ENCODE measurements around the gene ABHD11. TPM values are rescaled to one million over a fixed set of nuclear protein-coding genes. Genes with fewer than 3 reads are reported as not detected.
"Not testable (repeated sequence)": the region's sequence is repeated elsewhere in the genome, so short reads cannot be mapped to it uniquely, and the experiment has no call there.

Gene ABHD11
- polyA plus RNA-seq, 1 donor (not counting 4 experiments of a cell fraction or from before 2014, with no cell fraction given), result 11.3 TPM

GRCh38 chr7:73722785-73723184, 15.8 kb downstream of the ABHD11 start:
- Histone ChIP-seq H3K79me2 (ENCODE audit: control insufficient read depth, insufficient read depth, low read length) (peaks cover 14% of the 10 kb centered on the region), H2AFZ (ENCODE audit: control insufficient read depth, low read length) (no peak overlapping the region), H3K9ac (ENCODE audit: control insufficient read depth, extremely low read depth, insufficient read depth, low read length) (no peak overlapping the region), H3K27ac (ENCODE audit: control insufficient read depth, insufficient read depth, low read length) (no peak overlapping the region), H3K9me3 (ENCODE audit: control insufficient read depth, low read depth, low read length) (no peaks in the 10 kb centered on the region), H3K27me3 (ENCODE audit: control insufficient read depth, extremely low read depth, insufficient read depth, low read length) (no peaks in the 10 kb centered on the region), H3K4me3 (ENCODE audit: control insufficient read depth in 2 of 3, extremely low read depth in 1 of 3, insufficient read depth in 2 of 3, low read depth in 1 of 3, low read length in 3 of 3) (no peak overlapping the region), H4K20me1 (ENCODE audit: control insufficient read depth, extremely low read depth, insufficient read depth, low read length) (peaks cover 1% of the 10 kb centered on the region), H3K36me3 (ENCODE audit: control insufficient read depth in 2 of 2, extremely low read depth in 1 of 2, insufficient read depth in 2 of 2, low read length in 2 of 2) (no peaks in the 10 kb centered on the region), H3K4me1 (ENCODE audit: control insufficient read depth, extremely low read depth, insufficient read depth, low read length) (peaks cover 7% of the 10 kb centered on the region), H3K4me2 (ENCODE audit: control insufficient read depth, extremely low read depth, insufficient read depth, low read depth, low read length) (no peak overlapping the region), H3K9me1 (ENCODE audit: control insufficient read depth, extremely low read depth, insufficient read depth, low read length) (no peaks in the 10 kb centered on the region)
- no peak for DNase-seq (ENCODE audit: low read depth, low spot score)
- no peak for FAIRE-seq
- dilution Hi-C loops (cut with MboI; ENCODE audit: extremely low pct_ligation_motif_present, low sequenced_read_pairs), result no loop called here
- TF ChIP-seq CTCF (optimal IDR thresholded peaks at IDR 0.05 in 1 of 3, IDR thresholded peaks at IDR 0.05 in 1 of 3, conservative IDR thresholded peaks at IDR 0.05 in 1 of 3; ENCODE audit: extremely low read depth in 1 of 3, insufficient read depth in 2 of 3, low read length in 3 of 3) (no peak), EZH2 (IDR thresholded peaks at IDR 0.05; ENCODE audit: low read length) (no peak)

GRCh38 chr7:73722182-73722581, 16.4 kb downstream of the ABHD11 start:
- dilution Hi-C loops (cut with MboI; ENCODE audit: extremely low pct_ligation_motif_present, low sequenced_read_pairs); FAIRE-seq: not testable (repeated sequence)

GRCh38 chr7:73721377-73721817, 17.2 kb downstream of the ABHD11 start:
- FAIRE-seq, result no peak
- H4K20me1 ChIP-seq (ENCODE audit: control insufficient read depth, extremely low read depth, insufficient read depth, low read length), result peaks cover 13% of the 10 kb centered on the region
- H3K79me2 ChIP-seq (ENCODE audit: control insufficient read depth, insufficient read depth, low read length), result peaks cover 28% of the 10 kb centered on the region

More at GRCh38 chr7:73722182-73722581, 16.4 kb downstream of the ABHD11 start:
- not testable (repeated sequence) for H3K4me3 ChIP-seq (ENCODE audit: control insufficient read depth in 2 of 3, extremely low read depth in 1 of 3, insufficient read depth in 2 of 3, low read depth in 1 of 3, low read length in 3 of 3); H2AFZ ChIP-seq (ENCODE audit: control insufficient read depth, low read length); H3K36me3 ChIP-seq (ENCODE audit: control insufficient read depth in 2 of 2, extremely low read depth in 1 of 2, insufficient read depth in 2 of 2, low read length in 2 of 2); DNase-seq (ENCODE audit: low read depth, low spot score); H3K9me1 ChIP-seq (ENCODE audit: control insufficient read depth, extremely low read depth, insufficient read depth, low read length); H3K9ac ChIP-seq (ENCODE audit: control insufficient read depth, extremely low read depth, insufficient read depth, low read length); H3K27ac ChIP-seq (ENCODE audit: control insufficient read depth, insufficient read depth, low read length); H4K20me1 ChIP-seq (ENCODE audit: control insufficient read depth, extremely low read depth, insufficient read depth, low read length); H3K27me3 ChIP-seq (ENCODE audit: control insufficient read depth, extremely low read depth, insufficient read depth, low read length); H3K9me3 ChIP-seq (ENCODE audit: control insufficient read depth, low read depth, low read length); H3K4me2 ChIP-seq (ENCODE audit: control insufficient read depth, extremely low read depth, insufficient read depth, low read depth, low read length)
- Histone ChIP-seq H3K79me2 (ENCODE audit: control insufficient read depth, insufficient read depth, low read length) (peaks cover 20% of the 10 kb centered on the region), H3K4me1 (ENCODE audit: control insufficient read depth, extremely low read depth, insufficient read depth, low read length) (peaks cover 13% of the 10 kb centered on the region)

More at GRCh38 chr7:73721377-73721817, 17.2 kb downstream of the ABHD11 start:
- no peak overlapping the region for H3K27ac ChIP-seq (ENCODE audit: control insufficient read depth, insufficient read depth, low read length)
- no peak for DNase-seq (ENCODE audit: low read depth, low spot score)
- no peaks in the 10 kb centered on the region for H3K9me3 ChIP-seq (ENCODE audit: control insufficient read depth, low read depth, low read length)
- no peaks in the 10 kb centered on the region for H3K27me3 ChIP-seq (ENCODE audit: control insufficient read depth, extremely low read depth, insufficient read depth, low read length)
- peaks cover 5% of the 10 kb centered on the region for H3K9me1 ChIP-seq (ENCODE audit: control insufficient read depth, extremely low read depth, insufficient read depth, low read length)
- no peak overlapping the region for H2AFZ ChIP-seq (ENCODE audit: control insufficient read depth, low read length)
- dilution Hi-C loops (cut with MboI; ENCODE audit: extremely low pct_ligation_motif_present, low sequenced_read_pairs), result no loop called here
- H3K36me3 ChIP-seq (ENCODE audit: control insufficient read depth in 2 of 2, extremely low read depth in 1 of 2, insufficient read depth in 2 of 2, low read length in 2 of 2), result peaks cover under 1 to 2% of the 10 kb centered on the region in 2 experiments
- H3K4me2 ChIP-seq (ENCODE audit: control insufficient read depth, extremely low read depth, insufficient read depth, low read depth, low read length), result no peak overlapping the region
- H3K4me3 ChIP-seq (ENCODE audit: control insufficient read depth in 2 of 3, extremely low read depth in 1 of 3, insufficient read depth in 2 of 3, low read depth in 1 of 3, low read length in 3 of 3), result no peak overlapping the region
- TF ChIP-seq CTCF (optimal IDR thresholded peaks at IDR 0.05 in 1 of 3, IDR thresholded peaks at IDR 0.05 in 1 of 3, conservative IDR thresholded peaks at IDR 0.05 in 1 of 3; ENCODE audit: extremely low read depth in 1 of 3, insufficient read depth in 2 of 3, low read length in 3 of 3), result no peak
- no peak for TF ChIP-seq EZH2 (IDR thresholded peaks at IDR 0.05; ENCODE audit: low read length)
- H3K9ac ChIP-seq (ENCODE audit: control insufficient read depth, extremely low read depth, insufficient read depth, low read length), result no peak overlapping the region
- H3K4me1 ChIP-seq (ENCODE audit: control insufficient read depth, extremely low read depth, insufficient read depth, low read length), result peaks cover 21% of the 10 kb centered on the region
